GM12891 (cell line): ENCODE data around the gene CAMTA1.

Experiments used
- POLR2A ChIP-seq: IDR thresholded peaks from 2 replicates; pipeline ENCODE4 v1.6.1; 2011; ENCODE audit warnings: low read depth, low read length, control low read depth
- POLR2AphosphoS5 ChIP-seq: IDR thresholded peaks from 2 replicates; pipeline ENCODE4 v1.6.1; 2011; ENCODE audit warnings: low read depth, low read length, control low read depth

DNA sequence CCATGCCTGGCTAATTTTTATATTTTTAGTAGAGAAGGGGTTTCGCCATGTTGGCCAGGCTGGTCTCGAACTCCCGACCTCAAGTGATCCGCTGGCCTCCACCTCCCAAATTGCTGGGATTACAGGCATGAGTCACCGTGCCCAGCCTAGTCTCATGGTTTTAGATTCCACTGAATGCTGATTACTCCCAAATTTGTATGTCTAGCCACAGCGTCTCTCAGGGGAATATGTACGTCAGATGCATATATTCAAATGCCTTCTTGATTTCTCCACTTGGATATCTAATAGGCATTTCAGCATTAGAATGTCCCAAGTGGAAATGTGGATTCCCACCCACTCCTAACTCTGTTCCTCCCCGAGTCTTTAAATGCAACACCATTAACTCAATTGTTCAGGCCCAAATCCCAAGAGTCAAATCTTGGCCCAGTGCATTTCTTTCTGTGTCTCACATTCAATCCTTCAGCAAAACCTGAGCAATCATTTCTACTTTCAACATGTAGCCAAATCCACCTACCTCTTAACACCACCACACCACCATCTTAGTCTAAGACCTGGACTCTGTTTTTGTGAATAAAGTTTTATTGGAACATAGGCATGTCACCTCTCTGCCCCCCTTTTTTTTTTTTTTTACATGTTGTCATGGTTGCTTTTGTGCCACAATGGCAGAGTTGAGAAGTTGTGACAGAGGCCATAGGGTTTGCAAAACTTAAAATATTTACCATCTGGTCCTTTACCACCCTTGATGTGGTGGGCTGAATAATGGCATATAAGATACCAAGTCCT, 9.8 kb upstream of the CAMTA1 start:
- no peak for TF ChIP-seq POLR2A
- no peak for TF ChIP-seq POLR2AphosphoS5
